GM18499 (cell line): ENCODE measurements around the gene SULT1B1.

Source experiments
- ATAC-seq: cut with Tn5 transposase; IDR thresholded peaks from one replicate; pipeline ENCODE4 v1.9.1; 2021; ENCODE audit warnings: moderate number of reproducible peaks; ENCODE audit not compliant: insufficient read depth, unreplicated experiment

Gene SULT1B1

DNA sequence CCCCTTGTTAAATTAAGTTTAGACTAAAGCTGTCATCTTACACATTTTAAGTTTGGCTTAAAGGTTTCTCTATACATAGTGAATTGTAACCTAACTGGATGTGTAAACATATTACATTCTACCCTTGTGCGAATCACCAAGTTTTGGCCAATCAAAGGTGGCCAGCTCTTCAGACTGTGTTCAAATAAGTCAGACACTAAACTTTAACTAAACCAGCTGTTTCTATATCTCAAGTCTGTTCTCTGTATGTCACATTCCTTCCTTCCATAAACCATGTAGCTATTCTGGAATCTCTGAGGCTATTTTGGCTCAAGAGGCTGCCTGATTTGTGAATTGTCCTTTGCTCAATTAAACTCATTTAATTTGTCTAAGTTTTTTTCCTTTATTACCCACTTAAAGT is 6.7 kb downstream of the SULT1B1 start:
- no peak for ATAC-seq

GRCh38 chr4:69750346-69750745 is 10.1 kb downstream of the SULT1B1 start:
- no peak for ATAC-seq

GRCh38 chr4:69749771-69750170 is 10.6 kb downstream of the SULT1B1 start:
- no peak for ATAC-seq

DNA sequence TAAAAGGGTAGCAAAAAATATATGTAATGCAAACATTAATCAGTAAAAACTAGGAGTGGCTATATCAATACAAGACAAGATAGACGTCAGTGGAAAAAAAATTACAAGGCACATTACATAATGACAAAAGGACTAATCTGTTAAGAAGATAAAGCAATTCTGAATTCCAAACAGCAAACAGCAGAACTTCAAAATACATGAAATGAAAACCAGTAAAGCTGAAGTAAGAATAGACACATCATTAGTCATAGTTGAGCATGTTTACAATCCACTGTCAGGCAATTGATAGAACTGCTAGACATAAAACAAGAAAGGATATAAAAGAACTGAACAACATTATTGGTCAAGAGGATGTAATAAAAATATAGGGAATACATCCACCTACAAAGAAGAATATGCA is 12.2 kb downstream of the SULT1B1 start:
- no peak for ATAC-seq

GRCh38 chr4:69744157-69744478 is 16.3 kb downstream of the SULT1B1 start:
- no peak for ATAC-seq

GRCh38 chr4:69743476-69744156 is 16.8 kb downstream of the SULT1B1 start:
- no peak for ATAC-seq

GRCh38 chr4:69742596-69742995 is 17.8 kb downstream of the SULT1B1 start:
- no peak for ATAC-seq

- ATAC-seq: no peak
These were observed 21.5 kb downstream of the SULT1B1 start for GRCh38 chr4:69738872-69739271.

GRCh38 chr4:69735119-69735518 is 25.3 kb downstream of the SULT1B1 start:
- ATAC-seq: no peak

GRCh38 chr4:69731847-69732246 is 28.6 kb downstream of the SULT1B1 start:
- ATAC-seq: no peak

DNA sequence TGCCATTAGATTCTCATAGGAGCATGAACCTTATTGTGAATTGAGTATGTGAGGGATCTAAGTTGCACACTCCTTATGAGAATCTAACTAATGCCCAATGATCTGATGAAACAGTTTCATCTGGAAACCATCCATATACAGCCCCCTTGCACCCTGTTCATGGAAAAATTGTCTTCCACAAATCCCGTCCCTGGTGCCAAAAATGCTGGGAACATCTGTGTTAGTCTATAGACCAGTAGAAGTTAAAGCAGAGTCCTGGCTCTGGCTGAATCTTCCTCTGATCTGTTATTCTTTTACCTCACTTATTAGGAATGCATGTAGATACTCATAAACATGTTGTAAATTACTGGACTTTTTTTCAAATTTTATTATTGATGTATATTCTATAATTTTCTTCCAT is 29.2 kb downstream of the SULT1B1 start:
- ATAC-seq: no peak

- ATAC-seq: no peak
These were observed 30.4 kb downstream of the SULT1B1 start for GRCh38 chr4:69730002-69730401.

- ATAC-seq: no peak
These were observed 32.5 kb downstream of the SULT1B1 start for GRCh38 chr4:69727926-69728325.

DNA sequence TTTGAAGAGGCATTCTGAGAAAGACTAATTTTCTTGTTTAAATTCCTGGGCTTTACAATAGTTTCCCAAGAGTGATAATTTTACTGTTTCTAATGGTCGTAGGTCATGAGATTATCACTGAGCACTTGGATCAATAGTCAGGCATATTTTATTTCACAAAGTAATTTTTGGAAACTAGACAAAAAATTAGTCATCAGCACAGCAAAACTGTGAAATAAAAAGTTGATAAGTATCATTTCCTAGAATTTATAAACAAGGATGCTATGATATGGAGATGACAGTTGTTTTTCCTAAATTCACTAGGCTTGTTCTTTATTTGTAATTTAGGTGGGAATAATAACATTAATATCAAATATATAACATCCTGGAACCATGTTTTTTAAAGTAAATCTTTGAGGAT is 33.0 kb downstream of the SULT1B1 start:
- ATAC-seq: no peak

GRCh38 chr4:69726971-69727370 is 33.4 kb downstream of the SULT1B1 start:
- ATAC-seq: no peak

DNA sequence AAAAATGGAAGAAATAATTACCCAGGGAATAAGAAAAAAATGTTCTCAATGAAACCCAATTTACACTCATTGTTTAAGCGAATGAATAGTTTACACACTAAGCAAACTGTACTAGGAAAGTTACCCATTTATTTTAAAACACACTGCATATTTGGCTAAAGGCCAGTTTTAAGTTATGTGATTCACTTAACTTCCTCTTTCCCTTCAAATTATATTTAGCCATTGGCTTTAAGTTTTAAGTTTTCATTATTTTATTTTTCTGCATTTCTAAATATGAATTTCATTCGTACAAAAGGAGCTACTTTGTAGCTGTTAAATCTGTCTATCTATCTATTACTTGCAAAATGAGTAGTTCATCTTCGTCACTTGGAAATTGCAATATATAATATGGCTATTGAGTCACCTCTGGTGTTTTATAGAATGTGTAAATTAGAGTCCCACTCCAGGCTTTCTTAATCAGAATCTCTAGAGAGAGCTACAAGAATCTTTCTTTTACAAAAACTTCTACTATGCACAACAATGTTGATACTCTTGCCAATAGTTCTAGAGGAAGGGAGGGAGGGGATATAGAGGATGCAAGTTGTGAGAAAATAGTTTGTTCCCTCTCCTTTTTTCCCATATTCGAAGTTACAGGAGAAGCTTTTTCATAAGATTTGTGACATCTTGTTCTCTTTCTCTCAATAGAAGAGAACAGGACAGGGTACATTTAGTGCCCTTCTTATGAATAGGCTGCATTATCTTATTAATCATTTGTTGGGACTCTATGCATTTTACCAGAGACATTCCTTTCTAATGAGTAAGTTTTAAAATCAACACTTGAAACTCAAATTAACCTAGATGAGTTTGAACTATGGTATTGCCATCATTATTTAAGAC is 41.8 kb downstream of the SULT1B1 start:
- ATAC-seq: no peak

DNA sequence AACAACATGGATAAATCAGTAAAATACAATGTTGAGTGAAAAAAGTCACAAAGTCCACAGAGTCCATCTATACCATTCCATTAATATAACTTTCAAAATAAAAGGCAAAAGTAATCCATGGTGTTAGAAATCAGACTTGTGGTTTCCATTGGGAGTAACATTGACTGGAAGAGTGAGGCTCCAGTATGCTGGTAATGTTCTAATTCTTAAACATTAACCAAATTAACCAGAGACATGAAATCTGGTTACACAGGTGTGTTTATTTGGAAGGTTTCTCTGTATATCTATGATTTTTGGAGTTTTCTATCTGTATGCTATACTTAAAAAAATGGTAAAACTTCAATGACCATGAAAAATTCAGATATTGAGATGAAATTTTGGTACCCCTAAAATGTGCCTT is 42.6 kb downstream of the SULT1B1 start:
- no peak for ATAC-seq

DNA sequence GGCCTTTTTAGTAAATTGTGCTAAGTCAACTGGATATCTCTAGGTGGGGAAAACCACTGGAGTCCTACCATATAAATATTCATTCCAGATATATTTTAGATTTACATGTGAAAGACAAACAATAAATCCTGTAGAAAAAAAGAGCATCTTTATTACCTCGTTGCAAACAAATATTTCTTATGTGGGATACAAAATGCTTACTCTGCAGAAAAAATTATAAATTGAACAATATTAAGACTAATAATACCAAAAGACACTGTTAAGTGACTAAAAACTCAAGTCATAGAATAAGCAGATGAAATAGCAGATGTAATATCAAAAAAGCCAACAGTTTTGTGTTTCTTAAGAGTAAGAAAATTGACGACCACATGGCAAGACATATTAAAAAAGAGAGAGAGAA is 43.8 kb downstream of the SULT1B1 start:
- ATAC-seq: no peak

- no peak for ATAC-seq
These were observed 46.3 kb downstream of the SULT1B1 start for GRCh38 chr4:69714086-69714485.

DNA sequence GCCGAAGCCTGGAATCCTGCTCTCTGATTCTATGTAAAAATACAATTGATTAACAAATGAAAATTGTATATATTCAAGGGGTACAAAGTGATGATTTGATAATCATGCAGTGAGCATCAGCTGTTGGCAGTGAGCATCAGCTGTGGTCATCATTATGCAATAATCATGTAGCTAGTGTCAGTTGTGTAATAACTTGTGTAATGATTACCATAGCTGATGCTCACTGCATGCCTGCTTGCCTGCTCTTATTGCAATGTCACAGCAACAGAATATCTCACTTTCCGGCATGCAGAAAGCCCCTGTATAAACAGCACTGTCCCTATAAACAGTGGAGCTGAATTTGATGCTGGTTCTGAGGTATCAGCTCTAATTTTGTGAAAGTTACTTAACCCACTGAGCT is 46.8 kb downstream of the SULT1B1 start:
- no peak for ATAC-seq

DNA sequence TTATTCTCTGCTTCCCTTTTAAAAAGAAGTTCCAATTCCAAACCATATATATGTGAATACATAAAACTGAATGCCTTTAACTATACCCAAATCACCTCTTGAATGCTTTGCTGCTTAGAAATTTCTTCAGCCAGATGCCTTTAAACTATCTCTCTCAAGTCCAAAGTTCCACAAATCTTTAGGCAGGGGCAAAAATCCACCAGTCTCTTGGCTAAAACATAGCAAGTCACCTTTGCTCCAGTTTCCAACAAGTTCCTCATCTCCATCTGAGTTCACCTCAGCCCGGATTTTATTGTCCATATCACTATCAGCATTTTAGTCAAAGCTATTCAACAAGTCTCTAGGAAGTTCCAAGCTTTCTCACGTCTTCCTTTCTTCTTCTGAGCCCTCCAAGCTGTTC is 49.8 kb downstream of the SULT1B1 start:
- ATAC-seq: no peak

DNA sequence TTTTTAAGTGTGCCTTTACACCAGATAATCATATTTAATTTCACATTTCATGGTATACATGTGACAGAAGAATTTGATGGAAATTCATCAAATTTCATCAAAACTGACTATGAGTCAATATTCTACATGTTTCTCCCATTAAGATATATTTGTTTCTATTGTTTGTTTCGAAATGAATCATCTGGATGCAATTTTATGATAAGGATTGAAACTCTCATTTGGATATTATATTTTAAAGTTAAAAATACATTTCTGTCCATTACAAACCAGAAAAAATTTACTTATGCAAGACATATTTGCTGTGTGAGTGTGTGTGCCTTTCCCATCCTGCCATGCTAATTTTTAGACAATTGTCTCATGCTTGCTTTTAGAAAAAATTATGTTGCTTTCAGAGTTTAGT is 52.2 kb downstream of the SULT1B1 start:
- no peak for ATAC-seq
